ENCODE measurements around the gene ANKRD44. TPM values are rescaled to one million over a fixed set of nuclear protein-coding genes. Genes with fewer than 3 reads are reported as not detected.

The ANKRD44 gene
- total RNA-seq, 1 donor from 2014 or later, result 14.2 TPM

DNA sequence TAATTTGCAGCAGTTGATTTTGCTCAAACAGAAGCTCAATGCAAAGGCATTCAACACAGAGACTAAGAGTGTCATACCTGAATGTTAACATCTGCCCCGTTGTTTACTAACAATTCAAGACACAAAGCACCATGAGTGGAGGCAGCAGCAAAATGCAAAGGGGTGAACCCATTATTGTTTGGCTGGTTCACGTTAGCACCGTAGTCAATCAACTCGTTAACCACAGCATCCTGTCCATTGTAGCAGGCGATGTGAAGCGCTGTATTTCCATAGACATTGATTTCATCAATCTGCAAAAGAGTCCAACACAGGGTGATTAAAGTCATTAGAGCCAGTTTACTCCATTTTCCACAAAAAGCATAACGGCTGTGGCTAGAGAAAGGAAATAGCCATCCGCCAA is 189.3 kb downstream of the ANKRD44 start:
- H3K36me3 Mint-ChIP-seq, result no peaks in the 10 kb centered on the region
- no peaks in the 10 kb centered on the region for H3K9me3 Mint-ChIP-seq
- H3K4me3 Mint-ChIP-seq, result no peak overlapping the region
- no peak for DNase-seq (ENCODE audit: extremely low spot score, unreplicated experiment)
- no peaks in the 10 kb centered on the region for H3K4me1 Mint-ChIP-seq (ENCODE audit: unreplicated experiment)
- no peaks in the 10 kb centered on the region for H3K27me3 Mint-ChIP-seq
- TF ChIP-seq, protein P1, sequence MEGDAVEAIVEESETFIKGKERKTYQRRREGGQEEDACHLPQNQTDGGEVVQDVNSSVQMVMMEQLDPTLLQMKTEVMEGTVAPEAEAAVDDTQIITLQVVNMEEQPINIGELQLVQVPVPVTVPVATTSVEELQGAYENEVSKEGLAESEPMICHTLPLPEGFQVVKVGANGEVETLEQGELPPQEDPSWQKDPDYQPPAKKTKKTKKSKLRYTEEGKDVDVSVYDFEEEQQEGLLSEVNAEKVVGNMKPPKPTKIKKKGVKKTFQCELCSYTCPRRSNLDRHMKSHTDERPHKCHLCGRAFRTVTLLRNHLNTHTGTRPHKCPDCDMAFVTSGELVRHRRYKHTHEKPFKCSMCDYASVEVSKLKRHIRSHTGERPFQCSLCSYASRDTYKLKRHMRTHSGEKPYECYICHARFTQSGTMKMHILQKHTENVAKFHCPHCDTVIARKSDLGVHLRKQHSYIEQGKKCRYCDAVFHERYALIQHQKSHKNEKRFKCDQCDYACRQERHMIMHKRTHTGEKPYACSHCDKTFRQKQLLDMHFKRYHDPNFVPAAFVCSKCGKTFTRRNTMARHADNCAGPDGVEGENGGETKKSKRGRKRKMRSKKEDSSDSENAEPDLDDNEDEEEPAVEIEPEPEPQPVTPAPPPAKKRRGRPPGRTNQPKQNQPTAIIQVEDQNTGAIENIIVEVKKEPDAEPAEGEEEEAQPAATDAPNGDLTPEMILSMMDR (conservative IDR thresholded peaks at IDR 0.05), result no peak
- H3K27ac Mint-ChIP-seq, result no peak overlapping the region

DNA sequence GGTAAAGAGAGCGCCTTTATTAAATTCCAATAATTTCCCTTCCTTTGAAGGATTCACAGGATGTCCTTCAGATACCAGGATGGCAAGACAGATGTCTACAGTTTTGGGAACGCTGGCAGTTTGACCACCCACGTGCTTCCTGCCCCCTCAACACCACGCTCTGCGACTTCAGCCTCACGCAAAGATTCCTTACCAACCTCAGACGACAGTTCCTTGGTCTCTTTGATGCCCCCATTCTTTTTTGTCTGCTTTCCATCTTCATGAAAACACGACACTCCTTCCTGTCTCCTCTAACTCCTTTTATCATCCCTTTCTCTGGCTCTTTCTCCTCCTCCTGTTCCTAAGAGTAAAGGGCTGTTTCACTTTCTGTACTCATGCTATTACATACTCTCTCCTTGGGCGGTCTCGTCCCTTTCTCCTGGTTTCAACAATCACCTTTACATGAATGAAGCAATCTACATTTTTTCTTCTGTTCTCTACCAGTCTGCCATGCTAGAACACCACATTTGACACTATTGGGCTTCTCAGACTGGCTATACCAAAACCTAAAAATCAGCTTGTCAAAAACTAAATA is 194.2 kb downstream of the ANKRD44 start:
- H3K4me1 Mint-ChIP-seq (ENCODE audit: unreplicated experiment), result no peaks in the 10 kb centered on the region
- no peak for DNase-seq (ENCODE audit: extremely low spot score, unreplicated experiment)
- no peak overlapping the region for H3K4me3 Mint-ChIP-seq

DNA sequence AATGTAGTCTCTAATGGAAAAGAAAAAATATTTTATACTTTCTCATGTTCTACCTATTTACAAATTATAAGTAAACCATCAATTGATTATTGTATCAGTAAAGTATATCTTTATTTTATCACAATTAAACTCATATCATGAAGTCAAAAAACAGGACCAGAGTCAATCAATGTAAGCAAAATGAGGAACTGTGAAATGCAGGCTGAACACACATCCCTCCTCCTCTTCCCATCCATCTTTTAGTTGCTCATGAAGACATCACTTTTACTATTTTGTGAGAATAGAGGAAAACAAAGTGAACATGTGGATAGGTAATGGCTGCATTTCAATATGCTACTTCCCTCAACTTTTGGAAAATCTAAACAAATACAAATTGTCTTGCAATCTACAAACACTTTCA is 195.3 kb downstream of the ANKRD44 start:
- DNase-seq (ENCODE audit: extremely low spot score, unreplicated experiment), result no peak
- no peaks in the 10 kb centered on the region for H3K9me3 Mint-ChIP-seq
- H3K27ac Mint-ChIP-seq, result no peak overlapping the region
- H3K27me3 Mint-ChIP-seq, result no peaks in the 10 kb centered on the region
- H3K4me3 Mint-ChIP-seq, result no peak overlapping the region
- TF ChIP-seq, protein P1 (conservative IDR thresholded peaks at IDR 0.05), result no peak
- H3K4me1 Mint-ChIP-seq (ENCODE audit: unreplicated experiment), result no peaks in the 10 kb centered on the region
- H3K36me3 Mint-ChIP-seq, result no peaks in the 10 kb centered on the region

More for the DNA sequence above, 194.2 kb downstream of the ANKRD44 start:
- Mint-ChIP-seq H3K27me3 (no peaks in the 10 kb centered on the region), H3K9me3 (no peaks in the 10 kb centered on the region), H3K36me3 (no peaks in the 10 kb centered on the region), H3K27ac (no peak overlapping the region)
- TF ChIP-seq, protein P1 (conservative IDR thresholded peaks at IDR 0.05), result no peak

DNA sequence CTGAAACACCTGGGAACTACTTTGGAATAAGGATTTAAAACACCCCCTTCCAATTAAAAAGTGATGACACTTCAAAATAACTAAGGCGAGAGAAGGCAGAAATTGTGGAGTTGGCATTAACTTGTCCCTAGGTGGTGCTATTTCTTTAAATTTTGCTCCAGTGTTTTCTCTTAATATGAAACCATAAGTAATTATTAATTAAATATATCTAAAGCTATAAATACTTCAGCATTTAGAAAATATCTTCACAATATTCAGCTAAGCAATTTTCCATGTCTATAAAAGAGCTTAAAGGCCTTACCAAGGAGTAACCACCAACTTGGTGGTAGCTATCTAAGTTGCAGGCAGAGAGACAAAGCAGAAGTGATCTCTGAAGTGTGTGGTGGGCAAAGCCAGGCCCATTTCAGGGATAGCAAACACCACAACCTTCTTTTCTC is 197.3 kb downstream of the ANKRD44 start:
- Mint-ChIP-seq H3K4me3 (no peak overlapping the region), H3K36me3 (no peaks in the 10 kb centered on the region), H3K27ac (no peak overlapping the region), H3K4me1 (ENCODE audit: unreplicated experiment) (peaks cover 11% of the 10 kb centered on the region), H3K27me3 (no peaks in the 10 kb centered on the region), H3K9me3 (no peaks in the 10 kb centered on the region)
- TF ChIP-seq, protein P1 (conservative IDR thresholded peaks at IDR 0.05), result peak; percentile 84
- DNase-seq (ENCODE audit: extremely low spot score, unreplicated experiment), result no peak

DNA sequence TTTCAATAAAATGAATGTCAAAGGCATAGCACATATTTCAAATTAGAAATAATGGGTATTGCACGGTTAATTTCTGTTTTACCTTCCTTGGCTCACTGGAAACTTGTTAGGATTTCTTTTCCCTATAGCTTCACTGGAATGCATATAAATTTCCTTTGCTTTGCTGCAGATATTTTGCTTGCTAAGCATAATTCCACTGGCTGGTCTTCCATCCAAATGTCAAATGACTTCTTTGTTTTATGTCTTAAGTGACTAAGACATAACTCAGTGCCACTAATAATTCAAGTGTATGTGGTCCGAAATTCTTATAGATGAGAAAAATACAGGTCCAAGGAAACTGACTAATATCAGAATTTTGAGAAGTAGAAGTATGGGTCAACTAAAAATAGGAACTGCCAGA is 201.3 kb downstream of the ANKRD44 start:
- Mint-ChIP-seq H3K27ac (no peak overlapping the region), H3K27me3 (no peaks in the 10 kb centered on the region), H3K4me1 (ENCODE audit: unreplicated experiment) (peaks cover 22% of the 10 kb centered on the region), H3K9me3 (no peaks in the 10 kb centered on the region), H3K36me3 (no peaks in the 10 kb centered on the region), H3K4me3 (no peak overlapping the region)
- TF ChIP-seq, protein P1 (conservative IDR thresholded peaks at IDR 0.05), result no peak
- no peak for DNase-seq (ENCODE audit: extremely low spot score, unreplicated experiment)

DNA sequence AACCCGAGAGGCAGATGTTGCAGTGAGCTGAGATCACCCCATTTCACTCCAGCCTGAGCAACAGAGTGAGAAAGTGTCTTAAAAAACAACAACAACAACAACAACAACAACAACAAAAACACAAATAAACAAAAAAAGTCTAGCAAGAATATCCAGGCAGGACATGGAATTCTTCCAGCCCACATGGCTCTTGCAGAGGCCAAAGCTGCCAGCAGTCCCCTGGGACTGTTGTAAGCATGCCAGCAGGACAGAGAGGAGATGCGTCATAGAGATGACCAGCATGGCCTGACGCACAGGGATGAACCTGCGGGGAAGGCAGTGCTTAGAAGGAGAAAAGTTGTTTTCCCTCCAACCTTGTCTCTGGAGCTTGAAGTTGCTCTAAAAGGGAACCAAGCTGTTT is 201.8 kb downstream of the ANKRD44 start:
- Mint-ChIP-seq H3K9me3 (no peaks in the 10 kb centered on the region), H3K4me1 (ENCODE audit: unreplicated experiment) (peaks cover 22% of the 10 kb centered on the region), H3K4me3 (no peak overlapping the region), H3K27me3 (no peaks in the 10 kb centered on the region), H3K27ac (no peak overlapping the region), H3K36me3 (no peaks in the 10 kb centered on the region)
- TF ChIP-seq, protein P1 (conservative IDR thresholded peaks at IDR 0.05), result no peak
- DNase-seq (ENCODE audit: extremely low spot score, unreplicated experiment), result no peak
